CD4-positive, alpha-beta T cell treated with Interleukin-15 for 1 hour (primary cell): ENCODE data around the gene RXRA.

Source experiments
- DNase-seq: peaks from one replicate; pipeline ENCODE4 v3.0.0-alpha.2; 2020

RXRA gene

DNA sequence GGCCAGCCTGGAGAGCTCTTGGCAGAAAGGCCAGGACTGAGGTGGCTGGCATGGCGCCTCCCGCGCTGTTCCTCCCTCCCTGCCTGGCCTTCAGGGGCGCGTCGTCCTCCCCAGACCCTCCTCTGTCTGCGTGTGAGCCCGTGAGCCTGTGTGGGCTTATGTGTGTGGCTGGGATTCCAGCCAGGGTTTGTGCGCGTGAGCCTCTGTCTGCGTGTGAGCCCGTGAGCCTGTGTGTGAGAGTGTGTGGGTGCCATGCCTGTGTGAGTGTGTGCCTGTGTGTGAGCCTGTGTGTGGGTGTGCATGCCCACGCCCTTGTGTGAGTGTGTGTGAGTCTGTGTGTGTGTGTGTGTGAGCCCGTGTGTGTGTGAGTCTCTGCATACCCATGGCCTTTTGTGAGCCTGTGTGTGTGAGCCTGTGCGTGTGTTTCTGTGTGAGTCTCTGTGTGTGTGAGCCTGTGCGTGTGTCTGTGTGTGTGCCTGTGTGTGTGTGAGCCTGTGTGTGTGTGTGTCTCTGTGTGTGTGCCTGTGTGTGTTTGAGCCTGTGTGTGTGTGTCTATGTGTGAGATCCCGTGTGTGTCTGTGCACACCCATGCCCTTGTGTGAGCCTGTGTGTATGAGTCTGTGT, 13.0 kb downstream of the RXRA start:
- DNase-seq, result no peak

DNA sequence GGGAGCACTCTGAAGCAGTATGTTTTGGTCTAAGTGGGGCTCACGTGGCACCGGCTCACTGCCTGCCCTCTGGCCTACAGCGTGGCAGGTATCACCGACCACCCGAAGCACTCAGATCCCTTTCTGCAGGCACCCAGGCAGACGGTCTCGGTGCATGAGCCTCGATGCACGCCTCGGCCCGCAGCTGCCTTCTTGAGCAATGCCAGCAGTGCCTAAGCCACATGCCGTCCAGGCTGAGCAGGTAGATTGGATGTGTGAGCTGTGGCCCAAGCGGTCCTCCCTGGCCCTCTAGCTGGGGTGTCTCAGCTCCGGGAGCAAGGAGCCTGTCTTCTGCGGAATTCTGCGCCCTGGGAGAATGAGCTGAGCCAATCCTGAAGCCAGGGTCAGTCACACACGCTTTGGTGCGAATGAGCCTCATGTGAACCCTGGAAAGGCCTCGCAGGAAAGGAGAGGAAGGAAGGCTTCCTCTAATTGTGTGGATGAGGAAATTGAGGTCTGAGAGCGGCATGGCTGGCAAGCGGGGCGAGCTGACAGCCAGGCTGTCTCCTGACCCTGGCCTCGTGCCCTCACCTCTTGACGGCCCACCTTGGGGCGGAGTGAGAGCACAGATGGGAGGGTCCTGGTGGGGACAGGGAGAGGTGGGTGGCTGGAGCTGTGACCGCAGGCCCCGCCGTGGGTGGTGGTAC, 14.4 kb downstream of the RXRA start:
- DNase-seq, result no peak

DNA sequence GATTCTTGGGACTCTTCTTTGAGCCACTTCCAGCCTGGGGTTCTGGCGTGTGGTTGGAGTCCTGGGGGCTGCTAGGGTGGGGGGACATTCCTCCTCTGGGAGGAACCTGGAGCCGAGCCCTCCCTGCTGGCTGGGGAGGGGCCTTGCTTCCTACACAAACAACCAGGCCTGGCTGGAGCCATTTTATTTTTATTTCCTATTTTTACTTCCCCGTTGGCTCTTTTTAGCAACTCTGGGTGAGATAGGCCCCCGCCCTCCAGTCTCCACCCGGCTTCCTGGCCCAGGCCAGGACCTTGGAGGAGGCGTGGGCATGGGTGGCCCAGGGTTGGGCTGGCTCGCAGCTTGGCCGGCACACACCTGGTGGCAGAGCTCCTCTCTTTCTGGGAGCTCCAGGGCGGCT, 15.1 kb downstream of the RXRA start:
- peak; percentile 23 for DNase-seq

DNA sequence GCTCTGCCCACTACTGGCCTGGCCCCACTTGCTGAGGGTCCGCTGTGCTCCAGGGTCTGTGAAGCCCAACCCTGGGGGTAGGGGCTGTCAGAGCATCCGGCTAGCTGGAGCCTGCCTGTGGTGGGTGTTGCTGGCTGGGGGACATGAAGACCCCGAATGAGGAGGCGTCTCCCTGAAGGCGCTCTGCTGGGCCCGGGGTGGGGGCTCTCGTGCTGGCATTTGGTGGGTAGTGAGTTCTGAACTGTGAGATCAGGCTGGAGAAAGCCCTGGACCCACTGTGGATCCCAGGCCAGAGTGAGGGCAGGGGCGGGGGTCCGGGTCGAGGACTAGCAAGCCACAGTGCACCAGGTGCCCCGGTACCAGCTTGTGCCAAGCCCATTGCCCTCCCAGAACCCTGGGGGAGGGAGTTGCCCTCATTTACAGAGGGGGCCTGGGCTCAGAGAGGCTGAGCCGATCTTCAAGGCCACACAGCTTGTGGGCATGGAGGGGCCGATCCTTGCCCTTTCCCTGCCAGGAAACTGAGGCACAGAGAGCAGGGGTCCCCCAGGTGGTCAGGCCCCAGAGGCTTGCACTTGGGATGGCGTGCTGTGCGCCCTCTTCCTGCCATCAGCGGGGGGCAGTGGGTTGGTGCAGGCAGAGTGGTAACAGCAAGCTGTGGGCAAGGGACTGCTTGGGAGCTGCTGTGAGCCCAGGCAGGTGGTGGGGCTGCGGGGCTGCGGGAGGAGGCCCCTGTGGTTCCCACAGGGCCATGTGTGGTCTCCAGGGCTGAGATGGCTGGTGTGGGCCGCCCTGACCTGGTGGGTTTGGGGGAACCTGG, 15.9 kb downstream of the RXRA start:
- no peak for DNase-seq

DNA sequence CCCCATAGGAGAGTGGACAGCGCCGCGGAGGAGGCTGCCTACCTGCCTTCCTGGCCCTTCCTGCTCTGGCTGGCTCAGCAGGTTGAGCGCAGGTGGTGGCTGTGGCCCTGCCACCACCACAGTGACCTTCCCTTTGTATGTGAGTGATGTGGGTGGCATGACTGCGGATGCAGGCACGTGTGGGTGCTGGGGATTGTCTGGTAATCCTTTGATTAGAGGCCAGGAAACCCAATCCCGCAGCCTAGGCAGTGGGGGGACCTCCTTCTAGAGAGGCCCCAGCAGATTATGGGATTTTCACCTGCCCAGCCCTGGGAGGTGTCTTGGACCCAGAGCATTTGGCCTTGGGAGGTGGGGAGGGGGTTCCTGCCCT, 16.5 kb downstream of the RXRA start:
- no peak for DNase-seq

DNA sequence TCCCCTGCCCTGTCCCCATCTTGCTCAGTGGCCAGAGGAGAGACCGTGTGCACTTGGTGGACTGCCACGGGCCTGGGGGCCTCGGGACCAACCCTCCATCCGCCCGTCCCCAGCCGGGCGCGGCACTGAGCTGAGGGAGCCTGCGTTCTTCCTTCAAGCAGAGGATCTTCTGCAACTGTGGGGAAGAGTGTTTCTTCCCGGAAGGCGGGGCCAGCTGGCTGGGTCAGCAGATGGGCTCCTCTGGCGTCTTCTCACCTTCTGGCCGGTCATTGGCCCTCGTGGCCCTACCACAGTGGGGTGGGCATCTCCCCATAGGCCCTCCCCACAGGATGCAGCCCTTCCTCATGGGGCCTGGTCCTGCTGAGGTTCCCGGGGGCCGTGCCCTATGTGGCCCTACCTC, 17.4 kb downstream of the RXRA start:
- no peak for DNase-seq

DNA sequence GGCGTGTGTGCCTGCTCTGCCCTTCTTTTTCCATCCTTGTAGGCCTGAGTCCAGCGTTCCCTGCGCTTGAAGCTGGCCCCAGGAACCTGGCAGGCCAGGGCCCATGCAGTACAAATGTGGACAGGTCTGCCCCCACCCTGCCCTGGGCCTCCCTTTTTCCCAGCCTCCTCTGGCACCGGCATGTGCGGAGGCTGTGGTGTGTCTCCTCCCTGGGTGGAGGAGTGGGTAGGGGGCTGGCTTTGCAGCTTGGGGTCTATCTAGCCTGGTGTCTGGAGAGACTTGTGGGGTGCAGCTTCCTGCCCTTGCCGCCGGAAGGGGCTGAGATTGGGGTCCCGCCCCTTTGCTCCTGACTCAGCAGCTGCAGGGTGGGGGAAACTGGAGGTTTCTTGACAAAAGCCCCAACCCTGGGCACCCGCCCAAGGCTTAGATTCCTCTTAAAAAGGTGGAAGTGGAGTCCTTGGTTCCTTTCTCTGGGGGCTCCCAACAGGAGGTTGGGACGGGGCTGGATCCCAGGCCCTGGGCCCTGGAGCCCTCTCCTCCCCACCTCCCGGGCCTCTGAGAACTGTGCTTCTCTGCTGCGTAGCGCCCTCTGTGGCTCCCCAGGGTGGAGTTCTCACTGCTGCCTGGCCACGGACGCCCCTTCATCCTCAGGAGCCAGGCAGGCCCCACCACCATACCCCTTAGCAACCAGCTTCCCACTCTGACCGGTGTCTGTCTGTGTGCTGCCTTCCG, 18.0 kb downstream of the RXRA start:
- DNase-seq, result peak; percentile 44

DNA sequence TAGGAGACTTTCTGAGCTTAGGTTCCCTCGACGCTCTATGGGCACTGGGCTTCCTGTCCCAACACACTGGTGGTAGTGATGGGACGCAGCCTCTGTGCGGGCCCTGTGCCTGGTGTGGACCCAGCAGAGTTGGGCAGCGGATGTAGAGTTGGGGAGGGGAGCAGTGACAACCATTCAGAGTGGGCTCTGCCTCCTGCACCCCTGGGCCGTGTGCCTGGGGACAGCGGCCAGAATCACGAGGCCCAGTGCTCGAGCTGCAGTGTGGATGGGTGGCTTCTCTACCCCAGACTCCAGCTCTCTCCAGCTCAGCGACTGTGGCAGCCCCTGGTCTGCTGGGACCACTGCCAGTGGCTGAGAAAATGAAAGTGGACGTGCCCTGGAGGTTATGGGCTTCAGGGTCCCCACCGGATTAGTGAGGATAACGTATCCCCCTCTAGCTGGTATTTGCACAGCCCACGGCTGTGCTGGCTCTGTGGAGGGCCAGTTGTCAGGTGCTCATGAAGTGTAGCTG, 18.6 kb downstream of the RXRA start:
- no peak for DNase-seq

DNA sequence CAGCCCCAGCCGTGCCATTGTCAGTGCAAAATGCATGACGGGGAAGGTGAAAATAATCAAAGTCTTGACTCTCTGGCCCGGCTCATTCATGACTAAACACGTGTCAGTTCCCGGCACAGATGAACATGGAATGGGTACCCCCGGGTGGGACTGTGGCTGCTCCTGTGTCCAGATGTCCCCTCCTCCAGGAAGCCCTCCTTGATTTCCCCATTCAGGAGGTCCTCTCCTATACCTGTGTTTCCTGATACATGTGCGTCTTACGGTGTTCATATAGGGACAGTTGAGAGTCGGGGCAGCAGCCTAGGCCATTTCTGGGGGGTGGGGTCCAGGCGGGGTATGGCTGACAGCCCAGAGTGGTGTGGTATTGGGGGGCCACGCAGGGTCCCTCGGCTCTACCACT, 19.5 kb downstream of the RXRA start:
- DNase-seq, result no peak

DNA sequence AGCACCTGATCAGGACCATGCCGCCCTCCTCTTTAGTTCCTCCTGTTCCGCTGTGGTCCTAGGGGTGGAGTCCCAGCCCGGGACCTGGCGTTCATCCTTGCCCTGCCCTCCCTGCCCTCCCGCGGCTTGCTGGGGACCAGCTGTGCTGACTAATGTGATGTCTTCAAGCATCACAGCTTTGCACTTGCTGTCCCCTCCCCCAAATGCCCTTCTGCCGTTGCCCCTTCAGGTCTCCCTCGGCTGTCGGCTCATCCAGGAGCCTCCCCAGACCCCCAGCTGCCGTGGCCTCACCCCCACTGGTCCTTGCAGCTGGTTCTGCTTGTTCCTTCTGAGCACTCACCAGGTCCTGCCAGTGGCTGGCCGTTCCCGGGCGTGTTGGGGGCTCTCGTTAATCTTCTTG, 19.9 kb downstream of the RXRA start:
- peak; percentile 27 for DNase-seq

DNA sequence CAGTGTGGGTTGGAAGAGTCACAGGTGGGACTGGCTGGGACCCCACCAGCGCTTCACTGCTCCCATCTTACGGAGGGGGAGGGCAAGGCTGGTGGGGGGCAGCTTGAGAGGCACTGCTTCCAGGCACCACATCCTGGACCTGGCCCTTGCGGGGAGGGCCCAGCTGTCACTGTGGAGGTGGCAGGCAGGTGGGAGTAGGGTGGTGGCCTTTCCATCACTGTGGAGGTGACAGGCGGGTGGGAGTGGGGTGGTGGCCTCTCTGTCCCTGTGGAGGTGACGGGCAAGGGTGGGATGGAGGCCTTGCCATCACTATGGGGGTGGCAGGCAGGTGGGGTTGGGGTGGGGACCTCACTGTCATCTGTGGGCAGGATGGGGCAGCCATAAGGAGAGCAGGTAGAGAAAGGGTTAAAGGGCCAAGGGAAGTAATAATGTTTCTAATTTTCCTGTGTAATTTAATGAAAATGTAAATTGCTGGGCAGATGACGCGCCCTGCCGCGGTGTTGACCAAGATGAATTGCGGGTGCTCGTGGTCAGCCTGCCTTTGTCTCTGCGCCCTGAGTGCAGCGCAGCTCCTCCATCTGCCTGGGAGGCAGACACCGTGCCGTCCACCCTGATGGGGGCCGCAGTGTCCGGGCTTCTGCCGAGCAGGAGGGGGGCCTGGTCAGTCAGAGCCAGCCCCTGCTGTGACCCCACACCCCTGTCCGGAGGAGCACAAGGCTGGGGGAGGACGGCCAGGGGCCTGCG, 20.8 kb downstream of the RXRA start:
- DNase-seq, result no peak

DNA sequence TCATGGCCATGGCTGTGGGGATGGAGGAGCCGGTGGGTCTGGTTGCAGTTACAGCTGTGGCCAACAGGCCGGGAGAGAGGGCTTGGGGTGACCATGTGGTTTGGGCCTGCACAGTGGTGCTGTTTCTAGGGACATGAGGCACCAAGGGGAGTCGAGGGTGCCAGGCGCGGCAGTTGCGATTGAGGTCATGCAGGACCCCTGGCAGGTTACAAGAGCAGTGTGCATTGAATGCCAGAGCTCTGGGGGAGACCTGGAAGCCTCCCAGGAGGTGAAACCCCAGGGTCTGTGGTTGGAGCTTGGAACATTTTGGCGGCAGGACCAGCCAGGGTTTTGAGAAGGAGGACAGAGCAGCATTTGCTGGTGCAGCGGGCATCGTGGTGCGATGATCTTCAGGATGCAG, 21.7 kb downstream of the RXRA start:
- no peak for DNase-seq

DNA sequence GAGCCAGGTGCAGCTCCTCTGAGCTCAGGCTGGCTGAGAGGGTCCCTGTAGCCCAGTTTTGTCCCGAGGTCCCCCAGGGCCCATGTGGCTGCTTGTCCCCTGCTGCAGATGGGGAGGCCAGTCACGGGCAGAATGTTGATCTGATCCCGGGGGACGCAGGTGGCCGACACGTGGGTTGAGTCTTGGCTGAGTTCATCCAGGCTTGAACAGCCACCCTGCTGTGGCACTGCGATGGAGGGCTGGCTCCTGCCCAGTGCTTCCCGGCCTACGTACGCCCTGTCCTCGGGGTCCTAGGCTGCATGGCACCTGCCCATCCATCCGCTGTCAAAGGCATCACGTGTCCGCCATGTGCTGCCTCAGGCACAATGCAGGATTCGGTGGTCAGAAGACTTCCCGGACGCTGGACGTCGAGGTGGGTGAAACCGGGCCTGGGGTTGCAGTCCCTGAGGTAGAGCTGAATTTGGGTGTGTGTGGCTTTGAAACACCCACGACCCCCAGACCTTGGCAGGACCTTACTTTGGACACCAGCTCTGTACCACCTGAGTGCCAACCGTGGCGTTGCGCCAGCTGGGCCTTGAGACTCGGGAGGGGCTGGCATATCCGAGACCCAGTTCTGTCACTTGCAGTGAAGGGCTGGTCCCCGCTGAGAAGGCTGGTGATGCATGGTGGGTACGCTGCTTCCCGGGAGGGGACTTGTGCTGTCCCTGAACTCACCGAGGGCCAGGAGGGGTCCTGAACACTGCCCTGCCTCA, 22.3 kb downstream of the RXRA start:
- DNase-seq, result no peak

DNA sequence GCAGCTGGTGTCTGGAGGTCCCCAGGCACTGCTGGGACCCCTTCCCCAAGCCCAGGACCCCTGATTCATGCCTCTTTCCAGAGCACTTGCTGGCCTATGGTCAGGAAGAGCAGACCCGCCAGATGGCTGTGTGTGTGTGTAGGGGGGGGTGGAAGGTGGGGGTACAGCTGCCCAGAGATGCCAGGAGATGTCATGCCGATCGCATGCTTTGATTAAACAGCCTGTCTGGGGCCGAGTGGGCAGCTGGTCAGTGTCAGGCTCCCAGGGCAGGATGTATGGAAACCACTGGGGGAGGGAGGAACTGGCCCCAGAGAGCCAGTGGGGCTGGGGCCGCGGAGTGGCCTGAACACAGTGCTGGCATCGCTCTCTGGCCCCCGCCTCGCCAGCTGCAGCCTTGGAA, 23.7 kb downstream of the RXRA start:
- no peak for DNase-seq

DNA sequence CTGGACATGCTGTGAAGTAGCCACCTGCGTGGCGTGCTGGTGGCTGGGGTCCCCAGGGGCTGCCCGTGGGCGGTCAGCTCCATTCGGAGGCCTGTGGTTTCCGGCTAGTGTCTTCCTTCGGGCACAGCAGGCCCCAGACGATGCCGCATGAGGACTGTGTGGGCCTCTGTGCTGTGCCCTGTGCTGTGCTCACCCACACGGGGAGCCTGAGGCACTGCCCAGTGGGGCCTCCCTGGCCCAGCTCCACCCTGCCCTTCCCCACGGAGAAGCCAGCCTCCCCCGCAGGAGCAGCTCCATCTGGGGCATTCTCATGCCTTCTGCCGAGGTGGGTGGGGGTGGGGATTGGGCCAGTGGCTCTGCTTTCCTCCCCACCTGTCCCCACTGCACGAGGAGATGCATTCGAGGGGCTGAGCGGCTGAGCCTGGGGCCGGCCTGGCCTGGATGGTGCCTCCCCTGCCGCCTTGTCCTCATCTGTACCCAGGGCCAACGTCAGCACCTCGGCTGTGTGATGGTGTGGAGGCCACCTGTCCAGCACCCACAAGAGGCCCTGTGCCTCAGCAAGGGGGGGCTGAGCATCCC, 24.2 kb downstream of the RXRA start:
- DNase-seq, result no peak

DNA sequence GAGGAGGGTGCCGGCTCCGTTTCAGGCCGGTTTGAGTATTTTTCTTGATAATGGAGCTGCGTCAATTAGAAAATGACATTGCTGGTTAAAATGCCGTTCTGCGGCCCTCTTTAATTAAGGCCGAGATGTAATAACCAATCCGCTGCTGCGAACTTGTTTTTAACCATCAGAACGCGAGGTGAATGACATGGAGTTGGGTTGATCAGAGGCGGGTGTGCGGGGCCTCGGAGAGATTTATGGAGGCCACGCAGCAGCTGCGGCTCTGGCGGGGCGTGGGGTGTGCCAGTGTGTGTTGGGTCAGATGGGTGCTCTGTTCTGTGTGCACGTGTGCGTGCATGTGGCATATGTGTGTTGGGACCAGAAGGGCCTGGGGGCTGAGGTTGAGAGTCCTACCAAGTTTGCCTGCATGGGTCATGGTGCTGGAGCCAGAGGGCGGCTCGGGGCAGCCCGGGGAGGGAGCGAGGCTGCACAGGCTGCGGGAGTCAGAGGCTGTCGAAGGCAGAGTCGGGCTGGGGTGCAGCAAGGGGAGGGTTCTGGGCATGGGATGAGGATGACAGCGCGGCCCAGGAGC, 25.4 kb downstream of the RXRA start:
- DNase-seq, result no peak

DNA sequence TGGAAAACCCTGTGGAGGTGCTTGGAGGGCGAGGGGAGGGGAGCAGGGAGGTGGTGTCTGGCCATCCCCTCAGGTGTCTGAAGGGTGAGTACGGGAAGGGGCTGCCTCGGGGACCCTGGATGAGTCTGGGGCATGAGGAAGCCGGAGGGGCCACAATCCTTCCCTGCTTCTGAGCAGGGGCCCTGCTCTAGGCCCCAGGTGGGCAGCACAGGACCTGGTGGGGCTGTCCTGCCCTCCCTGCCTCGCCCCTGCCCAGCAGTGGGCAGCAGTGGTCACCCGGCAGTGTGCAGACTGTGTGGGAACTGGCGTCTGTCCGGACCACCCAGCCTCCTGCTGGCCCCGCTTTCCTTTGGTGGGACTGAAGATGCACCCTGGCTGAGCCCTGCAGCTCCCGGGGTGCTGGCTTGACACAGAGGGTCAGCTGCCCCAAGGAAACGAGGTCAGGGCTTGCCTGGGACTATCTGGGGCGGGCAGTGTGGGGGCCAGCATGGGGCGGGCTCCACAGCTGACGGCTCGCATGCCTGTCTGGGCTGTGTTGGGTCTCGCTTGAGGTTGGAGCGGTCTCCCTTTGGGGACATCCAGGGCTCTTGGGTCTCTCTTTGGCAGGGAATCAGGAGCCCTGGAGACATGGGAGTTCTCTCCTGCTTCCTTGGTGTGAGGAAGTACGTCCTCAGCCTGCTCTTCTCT, 26.1 kb downstream of the RXRA start:
- no peak for DNase-seq

DNA sequence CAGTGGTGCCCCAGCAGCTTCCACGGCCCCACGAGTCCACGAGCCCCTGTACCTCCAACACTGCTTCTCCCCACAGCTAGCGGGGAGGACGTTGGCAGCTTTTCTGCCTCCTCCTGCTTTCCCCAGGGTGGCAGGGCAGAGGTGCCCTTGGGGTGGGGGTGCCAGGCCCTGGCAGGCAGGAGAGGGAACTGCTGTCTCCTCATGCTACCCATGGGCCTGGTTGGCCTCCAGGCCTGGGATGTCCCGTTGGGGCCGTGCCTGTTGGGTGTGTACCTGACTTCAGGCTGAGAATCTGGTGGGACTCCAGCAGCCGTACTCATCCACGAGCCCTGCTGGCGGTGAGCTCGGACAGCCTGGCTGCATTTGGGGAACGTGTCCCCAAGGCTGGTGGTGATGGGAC, 27.3 kb downstream of the RXRA start:
- no peak for DNase-seq

DNA sequence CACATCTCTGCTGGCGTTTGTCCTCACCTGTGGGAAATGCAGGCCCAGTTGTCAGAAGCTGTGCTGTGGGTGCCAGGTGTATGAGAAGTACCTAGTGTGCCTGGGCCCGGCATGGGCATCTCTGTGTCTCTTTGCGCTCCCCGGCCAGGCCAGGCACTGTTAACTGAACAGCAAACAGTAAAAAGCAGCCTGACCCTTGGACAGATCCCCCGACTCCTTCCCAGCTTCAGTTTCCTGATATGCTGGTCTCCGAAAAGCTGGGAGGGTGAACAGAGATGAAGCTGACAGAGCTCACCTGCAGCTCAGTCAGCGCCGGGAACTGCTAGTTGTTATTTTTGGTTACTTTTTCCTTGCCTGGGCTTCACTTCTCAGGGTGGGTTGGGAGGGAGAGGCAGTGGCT, 28.9 kb downstream of the RXRA start:
- no peak for DNase-seq

DNA sequence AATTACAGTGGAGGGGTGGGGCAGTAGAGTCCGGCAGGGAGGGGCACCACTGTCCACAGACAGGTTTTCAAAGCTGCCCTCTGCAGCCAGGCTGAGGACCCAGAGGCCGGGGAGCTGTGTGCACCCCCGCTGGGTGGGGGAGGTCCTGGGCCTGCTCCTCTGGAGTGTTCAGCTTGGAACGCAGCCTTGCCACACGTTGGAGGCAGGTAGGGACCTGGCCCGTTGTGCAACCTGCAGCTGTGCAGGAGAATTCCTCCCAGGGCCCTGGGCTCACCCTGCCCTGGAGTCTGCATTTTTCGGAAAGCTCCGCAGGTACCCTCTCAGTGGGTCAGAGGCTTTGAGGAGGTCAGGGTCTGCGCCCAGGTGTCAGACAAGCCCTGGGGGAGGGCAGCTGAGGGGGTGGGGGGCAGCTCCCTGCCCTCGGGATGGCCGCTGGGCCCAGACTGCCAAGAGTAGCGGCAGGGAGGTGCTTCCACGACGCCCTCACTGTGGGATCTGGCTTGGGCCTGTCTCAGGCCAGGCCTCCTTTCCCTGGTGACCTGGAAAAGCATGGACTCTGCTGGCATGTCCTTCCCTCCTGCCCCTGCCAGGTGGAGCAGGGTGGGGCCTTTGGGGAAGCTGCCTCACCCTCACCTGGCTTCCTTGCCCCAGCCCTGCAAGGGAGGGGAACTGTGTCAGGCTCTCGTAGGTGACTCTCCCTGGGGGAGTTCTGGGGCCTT, 29.5 kb downstream of the RXRA start:
- no peak for DNase-seq
